Uterus (tissue), 4 donors: ENCODE measurements around the gene SLC4A5. TPM values are rescaled to one million over a fixed set of nuclear protein-coding genes. Genes with fewer than 3 reads are reported as not detected.
"Not testable (repeated sequence)": the region's sequence is repeated elsewhere in the genome, so short reads cannot be mapped to it uniquely, and the experiment has no call there.

ENCODE experiments used
- DNase-seq, 2 donors: peaks; one replicate each; pipeline ENCODE4 v3.0.0-alpha.2; 2019 to 2020
- H3K27ac ChIP-seq, 2 donors: fragments of 200-600 bp; sonication (generic); 1 replicate in 1 of 2; 2 replicates in 1 of 2; pipeline ENCODE4 v1.5.1; 2016 to 2018
- H3K27me3 ChIP-seq, 2 donors: fragments of 200-600 bp; sonication (generic); one replicate each; pipeline ENCODE4 v1.5.1; 2018 to 2019; ENCODE audit warnings: control low read depth in 1 of 2
- H3K36me3 ChIP-seq, 2 donors: fragments of 200-600 bp; sonication (generic); one replicate each; pipeline ENCODE4 v1.5.1; 2019; ENCODE audit warnings: control low read depth in 1 of 2
- H3K4me1 ChIP-seq, 2 donors: fragments of 200-600 bp; sonication (generic); one replicate each; pipeline ENCODE4 v1.5.1; 2018 to 2019; ENCODE audit warnings: control low read depth in 1 of 2
- H3K4me3 ChIP-seq, 2 donors: fragments of 200-600 bp; sonication (generic); 1 replicate in 1 of 2; 2 replicates in 1 of 2; pipeline ENCODE4 v1.5.1; 2018 to 2019; ENCODE audit warnings: mild to moderate bottlenecking in 1 of 2
- H3K9me3 ChIP-seq, 2 donors: fragments of 200-600 bp; sonication (generic); one replicate each; pipeline ENCODE4 v1.5.1; 2019; ENCODE audit warnings: control low read depth in 1 of 2
- POLR2A ChIP-seq, 2 donors: fragments of 450-650 bp; IDR thresholded peaks; one replicate each; pipeline ENCODE4 v1.6.1; 2016; ENCODE audit warnings: antibody characterized with exemption in 2 of 2, mild to moderate bottlenecking in 1 of 2, moderate library complexity in 1 of 2
- intact Hi-C: fragments of 100-400 bp; cut with DNase I; formaldehyde crosslinking; loops from one replicate; pipeline ENCODE4 v1.15.1; 2023; ENCODE audit warnings: low total_unique reads
- total RNA-seq, 4 donors: library from RNA; depleted of rRNA in 3 of 4; stranded (reverse); fragments of >200 nt in 3 of 4; gene quantifications; one replicate each; pipeline versions ENCODE4 v1.1.0 to v1.2.4, GENCODE V29; 2014 to 2023
- TF ChIP-seq, protein P1 (sequence below), 4 experiments: fragments of 200-600 bp in 2 of 4; fragments of 450-650 bp in 2 of 4; sonication (generic) in 2 of 4; IDR thresholded peaks; one replicate each; pipeline ENCODE4 v1.5.1; 2016 to 2019; ENCODE audit warnings: antibody characterized with exemption in 4 of 4, mild to moderate bottlenecking in 2 of 4, moderate library complexity in 1 of 4
- donor health status: DM: yes; HTN: yes; CAD: no.

SLC4A5 gene
- total RNA-seq, 4 donors from 2014 or later = 2.1 to 15.1 (median 5.3) TPM

- Histone ChIP-seq H3K9me3 (no peaks in the 10 kb centered on the region), H3K4me3 (no peak overlapping the region), H3K36me3 (no peaks in the 10 kb centered on the region), H3K27ac (no peak overlapping the region), H3K4me1 (no peaks in the 10 kb centered on the region), H3K27me3 (no peaks in the 10 kb centered on the region)
- intact Hi-C loops = no loop called here
- no peak for TF ChIP-seq POLR2A (IDR thresholded peaks at IDR 0.05)
- TF ChIP-seq, protein P1, sequence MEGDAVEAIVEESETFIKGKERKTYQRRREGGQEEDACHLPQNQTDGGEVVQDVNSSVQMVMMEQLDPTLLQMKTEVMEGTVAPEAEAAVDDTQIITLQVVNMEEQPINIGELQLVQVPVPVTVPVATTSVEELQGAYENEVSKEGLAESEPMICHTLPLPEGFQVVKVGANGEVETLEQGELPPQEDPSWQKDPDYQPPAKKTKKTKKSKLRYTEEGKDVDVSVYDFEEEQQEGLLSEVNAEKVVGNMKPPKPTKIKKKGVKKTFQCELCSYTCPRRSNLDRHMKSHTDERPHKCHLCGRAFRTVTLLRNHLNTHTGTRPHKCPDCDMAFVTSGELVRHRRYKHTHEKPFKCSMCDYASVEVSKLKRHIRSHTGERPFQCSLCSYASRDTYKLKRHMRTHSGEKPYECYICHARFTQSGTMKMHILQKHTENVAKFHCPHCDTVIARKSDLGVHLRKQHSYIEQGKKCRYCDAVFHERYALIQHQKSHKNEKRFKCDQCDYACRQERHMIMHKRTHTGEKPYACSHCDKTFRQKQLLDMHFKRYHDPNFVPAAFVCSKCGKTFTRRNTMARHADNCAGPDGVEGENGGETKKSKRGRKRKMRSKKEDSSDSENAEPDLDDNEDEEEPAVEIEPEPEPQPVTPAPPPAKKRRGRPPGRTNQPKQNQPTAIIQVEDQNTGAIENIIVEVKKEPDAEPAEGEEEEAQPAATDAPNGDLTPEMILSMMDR (IDR thresholded peaks at IDR 0.05) = no peak
- DNase-seq = no peak
These were observed 148.4 kb downstream of the SLC4A5 start for GRCh38 chr2:74194799-74195198.

- Histone ChIP-seq H3K27ac (no peak overlapping the region), H3K36me3 (no peaks in the 10 kb centered on the region), H3K9me3 (no peaks in the 10 kb centered on the region), H3K4me1 (no peaks in the 10 kb centered on the region), H3K27me3 (no peaks in the 10 kb centered on the region), H3K4me3 (no peak overlapping the region)
- intact Hi-C loops = no loop called here
- TF ChIP-seq, protein P1 (IDR thresholded peaks at IDR 0.05) = no peak
- TF ChIP-seq POLR2A (IDR thresholded peaks at IDR 0.05) = no peak
- no peak for DNase-seq
These were observed 151.4 kb downstream of the SLC4A5 start for GRCh38 chr2:74191596-74192380.

DNA sequence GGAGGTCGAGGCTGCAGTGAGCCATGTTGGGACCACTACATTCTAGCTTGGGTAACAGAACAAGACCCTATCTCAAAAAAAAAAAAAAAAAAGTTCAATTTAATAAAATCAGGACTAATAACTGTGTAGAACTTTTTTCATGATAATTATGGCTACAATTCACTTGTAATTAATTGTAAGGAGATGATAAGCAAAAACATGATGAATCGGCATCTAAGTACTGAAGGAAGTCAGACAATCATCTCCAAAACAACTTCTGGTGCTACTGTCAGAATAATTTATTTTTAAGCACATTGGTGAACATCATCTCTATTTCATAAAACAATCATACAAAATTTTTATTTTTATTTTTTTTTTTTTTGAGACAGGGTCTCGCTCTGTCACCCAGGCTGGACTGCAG lies 154.5 kb downstream of the SLC4A5 start:
- no peak for DNase-seq

DNA sequence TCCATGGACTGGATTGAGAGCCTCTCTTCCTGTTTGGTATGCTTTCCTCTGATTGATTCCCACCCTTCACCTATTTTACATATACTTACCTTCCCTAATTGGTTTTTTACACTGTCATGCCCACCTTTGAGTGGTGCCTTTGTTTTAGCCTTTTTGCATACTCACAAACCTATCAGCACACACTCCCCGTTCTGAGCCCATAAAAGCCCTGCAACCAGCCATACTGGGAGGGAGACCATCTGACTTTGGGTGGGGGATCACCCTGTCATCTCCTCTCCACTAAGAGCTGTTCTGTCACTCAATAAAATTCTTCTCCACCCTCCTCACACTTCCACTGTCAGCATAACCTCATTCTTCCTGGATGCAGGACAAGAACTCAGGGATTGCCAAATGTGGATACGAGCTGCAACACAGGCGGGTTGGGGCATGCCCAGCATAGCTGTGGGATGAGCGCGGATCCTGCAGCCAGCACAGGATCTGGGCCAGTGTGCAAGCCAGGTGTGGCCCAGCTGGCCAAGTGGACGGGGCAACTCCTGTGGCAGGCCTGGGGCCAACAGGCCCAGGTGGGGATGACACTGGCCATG lies 155.1 kb downstream of the SLC4A5 start:
- Histone ChIP-seq H3K9me3 (no peaks in the 10 kb centered on the region), H3K27ac (no peak overlapping the region), H3K27me3 (no peaks in the 10 kb centered on the region), H3K4me1 (no peaks in the 10 kb centered on the region), H3K4me3 (no peak overlapping the region), H3K36me3 (no peaks in the 10 kb centered on the region)
- TF ChIP-seq POLR2A (IDR thresholded peaks at IDR 0.05) = no peak
- TF ChIP-seq, protein P1 (IDR thresholded peaks at IDR 0.05) = no peak
- intact Hi-C loops = no loop called here
- no peak for DNase-seq

More for the DNA sequence above, 154.5 kb downstream of the SLC4A5 start:
- Histone ChIP-seq H3K27ac (no peak overlapping the region), H3K27me3 (no peaks in the 10 kb centered on the region), H3K36me3 (no peaks in the 10 kb centered on the region), H3K4me3 (no peak overlapping the region), H3K9me3 (no peaks in the 10 kb centered on the region), H3K4me1 (no peaks in the 10 kb centered on the region)
- intact Hi-C loops = no loop called here
- TF ChIP-seq, protein P1 (IDR thresholded peaks at IDR 0.05) = no peak
- TF ChIP-seq POLR2A (IDR thresholded peaks at IDR 0.05) = no peak

DNA sequence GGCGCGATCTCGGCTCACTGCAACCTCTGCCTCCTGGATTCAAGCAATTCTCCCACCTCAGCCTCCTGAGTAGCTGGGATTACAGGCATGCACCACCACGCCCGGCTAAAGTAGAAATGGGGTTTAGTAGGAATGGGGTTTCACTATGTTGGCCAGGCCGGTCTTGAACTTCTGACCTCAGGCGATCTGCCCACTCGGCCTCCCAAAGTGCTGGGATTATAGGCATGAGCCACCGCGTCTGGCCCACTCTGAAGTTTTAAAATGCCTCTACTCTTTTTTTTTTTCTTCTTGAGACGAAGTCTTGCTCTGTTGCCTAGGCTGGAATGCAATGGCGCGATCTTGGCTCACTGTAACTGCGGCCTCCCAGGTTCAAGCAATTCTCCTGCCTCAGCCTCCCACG lies 156.5 kb downstream of the SLC4A5 start:
- H3K36me3 ChIP-seq, H3K4me1 ChIP-seq, H3K27ac ChIP-seq, intact Hi-C loops, H3K4me3 ChIP-seq, DNase-seq, H3K9me3 ChIP-seq, H3K27me3 ChIP-seq: not testable (repeated sequence)
